Omental fat pad (tissue), 4 donors: ENCODE measurements around the gene KCNK16. TPM values are rescaled to one million over a fixed set of nuclear protein-coding genes. Genes with fewer than 3 reads are reported as not detected.

Experiments used
- ATAC-seq: fragments of 150-250 bp; one replicate; pipeline ENCODE4 v1.9.1; 2016; ENCODE audit warnings: mild to moderate bottlenecking, moderate library complexity; ENCODE audit not compliant: low FRiP score
- DNase-seq: peaks from one replicate; pipeline ENCODE4 v3.0.0-alpha.2; 2019; ENCODE audit warnings: low spot score
- CTCF ChIP-seq, 3 donors: fragments of 450-650 bp; IDR thresholded peaks; one replicate each; pipeline ENCODE4 v1.5.1; 2016 to 2017; ENCODE audit warnings: antibody characterized with exemption in 3 of 3, mild to moderate bottlenecking in 3 of 3, moderate library complexity in 2 of 3
- total RNA-seq, 4 donors: library from RNA; depleted of rRNA; stranded (reverse); fragments of >200 nt; gene quantifications; one replicate each; pipeline ENCODE4 v1.1.0, GENCODE V29; 2016

Gene KCNK16
- total RNA-seq, 4 donors from 2014 or later, result not detected

DNA sequence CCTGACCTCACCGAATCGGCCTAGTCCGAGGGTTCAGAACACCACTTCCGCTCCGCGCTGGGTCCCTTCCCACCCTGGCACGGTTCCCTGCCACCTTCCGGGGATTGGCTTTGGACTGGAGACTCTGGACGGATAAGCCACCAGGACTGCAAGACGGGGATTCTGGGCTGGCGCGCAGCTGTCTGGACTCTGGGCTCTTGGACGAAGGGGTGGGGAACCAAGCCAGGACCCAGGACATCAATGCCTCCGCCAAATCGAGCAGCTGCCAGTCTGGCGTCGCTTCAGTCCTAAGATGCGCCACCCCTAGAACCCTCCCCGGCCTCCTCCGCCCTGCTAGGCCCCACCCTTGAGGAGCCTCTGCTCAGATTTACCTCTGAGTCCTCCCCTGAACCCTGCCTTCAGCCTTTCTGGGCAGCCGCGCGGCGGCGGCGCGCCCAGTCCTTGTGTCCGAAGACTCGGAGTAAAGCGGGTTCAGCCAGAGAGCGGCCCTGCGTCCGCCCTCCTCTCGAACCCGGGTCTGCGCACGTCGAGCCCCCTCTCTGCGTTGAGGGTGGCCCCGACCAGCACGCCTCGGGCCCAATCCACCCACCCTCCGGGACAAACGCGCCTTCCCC is 9.5 kb downstream of the KCNK16 start:
- DNase-seq (no peak), ATAC-seq (no peak)
- no peak for TF ChIP-seq CTCF (IDR thresholded peaks at IDR 0.05)

- TF ChIP-seq CTCF (IDR thresholded peaks at IDR 0.05), result no peak
- DNase-seq, result no peak
- no peak for ATAC-seq
Measured at GRCh38 chr6:39310542-39310941, 12.0 kb downstream of the KCNK16 start.

DNA sequence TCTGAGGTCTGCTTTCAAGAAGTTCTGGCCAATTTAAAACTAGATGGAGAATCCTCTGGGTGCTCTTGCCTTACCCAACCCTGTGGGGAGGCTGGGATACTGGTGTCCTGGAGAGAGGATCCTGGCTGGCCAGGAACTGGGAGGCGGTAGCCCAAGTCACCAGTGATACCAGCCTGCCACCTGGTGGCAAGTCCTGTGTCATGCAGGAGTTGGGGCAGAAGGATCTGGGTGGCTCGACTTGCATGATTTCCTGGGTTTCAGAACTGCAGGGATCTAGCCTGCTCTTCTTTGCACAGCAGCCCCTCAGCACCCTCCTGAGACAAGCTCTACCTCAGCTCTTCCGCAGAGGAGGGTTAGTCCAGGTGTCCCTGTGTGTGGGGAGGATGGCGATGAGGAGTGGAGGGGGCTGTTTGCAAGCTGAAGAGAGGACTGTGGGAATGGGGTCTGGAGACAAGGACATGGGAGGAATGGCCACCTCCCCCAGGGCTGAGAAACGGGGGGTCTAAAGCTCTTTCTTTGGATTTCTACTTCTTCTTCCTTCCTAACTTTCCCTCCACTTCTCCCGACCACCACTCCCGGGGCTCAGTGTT is 12.5 kb downstream of the KCNK16 start:
- DNase-seq (peak; percentile 43), ATAC-seq (peak; percentile 67)
- no peak for TF ChIP-seq CTCF (IDR thresholded peaks at IDR 0.05)

GRCh38 chr6:39307462-39307861 is 15.0 kb downstream of the KCNK16 start:
- ATAC-seq (no peak), DNase-seq (no peak)
- TF ChIP-seq CTCF (IDR thresholded peaks at IDR 0.05), result no peak

DNA sequence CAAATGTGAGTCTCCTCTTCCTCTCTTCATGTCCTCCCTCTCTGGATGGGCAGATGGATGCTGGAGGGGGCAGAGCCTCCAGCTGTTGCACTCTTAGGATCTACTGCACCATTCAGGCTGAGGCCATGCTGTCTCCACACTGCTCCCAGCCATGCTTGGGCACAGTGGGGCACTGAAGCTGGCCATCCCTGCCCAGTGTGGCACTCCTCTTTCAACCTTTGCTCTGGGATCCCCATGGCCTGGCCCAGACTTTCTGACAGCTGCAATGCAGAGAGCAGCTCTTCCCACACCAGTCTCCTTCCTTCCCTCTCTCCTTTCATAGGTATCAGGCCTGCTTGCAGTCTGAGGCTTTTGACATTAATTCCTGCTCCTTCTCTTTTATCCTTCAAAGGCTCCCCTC is 17.6 kb downstream of the KCNK16 start:
- TF ChIP-seq CTCF (IDR thresholded peaks at IDR 0.05), result no peak
- DNase-seq, result no peak
- no peak for ATAC-seq

GRCh38 chr6:39303425-39304153 is 18.9 kb downstream of the KCNK16 start:
- DNase-seq (no peak), ATAC-seq (peak; percentile 29)
- TF ChIP-seq CTCF (IDR thresholded peaks at IDR 0.05), result no peak
